ENCODE measurements around the gene ARHGAP10.

GRCh38 chr4:147950261-147950660, 218.4 kb downstream of the ARHGAP10 start:
- TF ChIP-seq CTCF (IDR thresholded peaks at IDR 0.05; ENCODE audit: insufficient read depth, low read depth, low read length), result no peak
- TF ChIP-seq EZH2 (IDR thresholded peaks at IDR 0.05; ENCODE audit: insufficient read depth, low read length), result no peak

Data from astrocyte (in vitro differentiated cells and primary cell).